H1 (cell line): ENCODE data around the gene DSC3. TPM values are rescaled to one million over a fixed set of nuclear protein-coding genes. Genes with fewer than 3 reads are reported as not detected.

Experiments
- CEBPB ChIP-seq: IDR thresholded peaks from 2 replicates; pipeline ENCODE4 v1.6.1; 2012; ENCODE audit warnings: low read depth, low read length
- CHD7 ChIP-seq: fragments of 300-600 bp; sonication (generic); IDR thresholded peaks from 2 replicates; pipeline ENCODE4 v1.7.1; 2012; ENCODE audit warnings: low read length, moderate library complexity, mild to moderate bottlenecking, inconsistent platforms; ENCODE audit not compliant: insufficient replicate concordance
- CREB1 ChIP-seq: IDR thresholded peaks from 2 replicates; pipeline ENCODE4 v1.6.1; 2012; ENCODE audit warnings: inconsistent platforms
- EP300 ChIP-seq, 2 experiments: IDR thresholded peaks; 1 replicate in 1 of 2; 2 replicates in 1 of 2; pipeline ENCODE4 v1.6.1; 2011 to 2012; ENCODE audit warnings: low read depth in 2 of 2, low read length in 2 of 2, mild to moderate bottlenecking in 2 of 2, borderline replicate concordance in 1 of 2, inconsistent platforms in 1 of 2, moderate library complexity in 1 of 2
- EZH2 ChIP-seq: fragments of 200-600 bp; sonication (generic); IDR thresholded peaks from 2 replicates; pipeline ENCODE4 v1.7.1; 2012; ENCODE audit warnings: low read depth, mild to moderate bottlenecking, moderate library complexity, low read length, inconsistent platforms; ENCODE audit not compliant: severe bottlenecking
- JUN ChIP-seq: IDR thresholded peaks from 2 replicates; pipeline ENCODE4 v1.6.1; 2011; ENCODE audit warnings: low read depth, mild to moderate bottlenecking, improper control_type of control experiment, low read length
- SP2 ChIP-seq: IDR thresholded peaks from 2 replicates; pipeline ENCODE4 v1.6.1; 2012; ENCODE audit warnings: mild to moderate bottlenecking, low read length, inconsistent platforms
- TEAD4 ChIP-seq: IDR thresholded peaks from 2 replicates; pipeline ENCODE4 v1.6.1; 2012; ENCODE audit warnings: low read depth, low read length, inconsistent platforms, mixed read lengths
- polyA plus RNA-seq, 7 experiments: library from polyadenylated mRNA; depleted of rRNA in 3 of 7; stranded (reverse) in 5 of 7; unstranded in 2 of 7; fragments of >200 nt in 5 of 7; fragments of 200-250 nt in 2 of 7; gene quantifications; 1 replicate in 5 of 7; 2 replicates in 1 of 7; 4 replicates in 1 of 7; pipeline versions ENCODE4 v1.2.1 to v1.2.3, GENCODE V29; 2011 to 2013; ENCODE audit warnings: missing spikeins in 2 of 7, mixed read lengths in 2 of 7
- total RNA-seq: library from RNA; stranded (reverse); fragmentation: NEBNext Ultra II Directional; extraction: Animal tissue kit (Norgen Biotek cat#: 25700); gene quantifications from 2 replicates; pipeline ENCODE4 v1.2.1, GENCODE V29; 2021

Gene DSC3
- total and polyA plus RNA-seq, 2 of the 8 experiments (the other 6 are each of a cell fraction or from before 2014, with no cell fraction given), result 0.70 to 3.7 TPM

DNA sequence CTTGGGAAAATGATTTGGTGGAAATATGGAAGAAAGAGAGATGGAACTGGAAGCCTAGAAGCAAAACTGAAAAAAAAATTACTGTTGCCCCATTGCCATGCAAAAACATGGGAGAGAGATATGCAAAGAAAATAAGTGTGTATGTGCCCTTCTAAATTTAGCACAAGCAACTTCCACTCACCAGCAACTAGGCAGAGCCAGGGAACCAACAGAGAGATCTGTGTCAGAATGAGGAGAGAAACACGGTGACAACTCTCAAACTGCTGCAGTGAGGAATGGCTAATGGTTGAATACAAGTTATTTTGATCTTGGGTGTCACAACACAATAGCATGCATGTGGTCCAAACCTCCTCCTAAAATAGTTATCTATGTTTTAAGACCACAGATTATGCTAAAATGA lies 48.8 kb upstream of the DSC3 start (continued):
- TF ChIP-seq CHD7 (no peak), SP2 (no peak), TEAD4 (no peak), CREB1 (no peak), CEBPB (no peak), EP300 (IDR thresholded peaks at IDR 0.05; ENCODE audit: borderline replicate concordance in 1 of 2, low read depth in 2 of 2, low read length in 2 of 2) (no peak), EZH2 (no peak), JUN (no peak)
